Transverse colon (tissue), 4 donors: ENCODE data around the gene SREBF1.

ENCODE experiments used
- EP300 ChIP-seq: sonication (generic); formaldehyde crosslinking; IDR thresholded peaks from one replicate; pipeline ENCODE4 v1.6.1; 2017; ENCODE audit warnings: antibody characterized with exemption, low read depth
- POLR2A ChIP-seq: fragments of 450-650 bp; IDR thresholded peaks from one replicate; pipeline ENCODE4 v1.6.1; 2016; ENCODE audit warnings: antibody characterized with exemption, mild to moderate bottlenecking, moderate library complexity
- POLR2AphosphoS5 ChIP-seq, 3 donors: sonication (generic); formaldehyde crosslinking; IDR thresholded peaks; one replicate each; pipeline ENCODE4 v1.6.1; 2016; ENCODE audit warnings: antibody characterized with exemption in 3 of 3
- TF ChIP-seq, protein P1 (sequence below), 5 experiments: fragments of 200-600 bp in 3 of 5; fragments of 450-650 bp in 2 of 5; sonication (generic) in 3 of 5; IDR thresholded peaks; 1 replicate in 2 of 5; 2 replicates in 3 of 5; pipeline ENCODE4 v1.5.1; 2016 to 2017; ENCODE audit warnings: antibody characterized with exemption in 5 of 5, inconsistent platforms in 3 of 5, mild to moderate bottlenecking in 2 of 5, moderate library complexity in 1 of 5

DNA sequence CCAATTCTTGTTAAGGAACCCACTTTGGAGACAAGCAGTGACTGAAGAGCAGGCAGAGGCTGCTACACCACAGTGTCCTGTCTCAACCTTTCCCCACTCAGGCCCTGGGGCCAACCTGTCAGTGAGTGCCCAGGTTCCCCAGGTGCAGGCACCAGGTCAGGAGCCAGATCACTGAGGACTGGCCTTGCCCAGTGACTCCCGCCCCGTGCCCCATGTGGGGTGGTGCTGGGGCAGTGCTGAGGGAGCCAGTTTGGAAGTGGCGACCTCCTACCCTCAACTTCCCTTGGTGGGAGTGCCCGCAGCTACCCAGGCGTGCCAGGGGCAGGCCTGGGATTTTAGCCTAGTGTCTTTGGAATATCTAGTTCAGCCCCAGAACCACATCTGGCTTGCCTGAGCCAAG, 29.3 kb downstream of the SREBF1 start:
- TF ChIP-seq EP300 (no peak), POLR2AphosphoS5 (IDR thresholded peaks at IDR 0.05) (no peak), POLR2A (no peak)
- TF ChIP-seq, protein P1, sequence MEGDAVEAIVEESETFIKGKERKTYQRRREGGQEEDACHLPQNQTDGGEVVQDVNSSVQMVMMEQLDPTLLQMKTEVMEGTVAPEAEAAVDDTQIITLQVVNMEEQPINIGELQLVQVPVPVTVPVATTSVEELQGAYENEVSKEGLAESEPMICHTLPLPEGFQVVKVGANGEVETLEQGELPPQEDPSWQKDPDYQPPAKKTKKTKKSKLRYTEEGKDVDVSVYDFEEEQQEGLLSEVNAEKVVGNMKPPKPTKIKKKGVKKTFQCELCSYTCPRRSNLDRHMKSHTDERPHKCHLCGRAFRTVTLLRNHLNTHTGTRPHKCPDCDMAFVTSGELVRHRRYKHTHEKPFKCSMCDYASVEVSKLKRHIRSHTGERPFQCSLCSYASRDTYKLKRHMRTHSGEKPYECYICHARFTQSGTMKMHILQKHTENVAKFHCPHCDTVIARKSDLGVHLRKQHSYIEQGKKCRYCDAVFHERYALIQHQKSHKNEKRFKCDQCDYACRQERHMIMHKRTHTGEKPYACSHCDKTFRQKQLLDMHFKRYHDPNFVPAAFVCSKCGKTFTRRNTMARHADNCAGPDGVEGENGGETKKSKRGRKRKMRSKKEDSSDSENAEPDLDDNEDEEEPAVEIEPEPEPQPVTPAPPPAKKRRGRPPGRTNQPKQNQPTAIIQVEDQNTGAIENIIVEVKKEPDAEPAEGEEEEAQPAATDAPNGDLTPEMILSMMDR (IDR thresholded peaks at IDR 0.05) = no peak
